ENCODE data around the gene BMP6.
"Not testable (repeated sequence)": the region's sequence is repeated elsewhere in the genome, so short reads cannot be mapped to it uniquely, and the experiment has no call there.

BMP6 gene

GRCh38 chr6:7891078-7891872 is 165.4 kb downstream of the BMP6 start:
- no peak for DNase-seq

- not testable (repeated sequence) for DNase-seq
Measured at GRCh38 chr6:7892367-7892766, 166.5 kb downstream of the BMP6 start.

GRCh38 chr6:7893342-7893741 is 167.4 kb downstream of the BMP6 start:
- DNase-seq: no peak

GRCh38 chr6:7894262-7895124 is 168.6 kb downstream of the BMP6 start:
- no peak for DNase-seq

- DNase-seq: no peak
Measured at GRCh38 chr6:7895125-7895423, 169.2 kb downstream of the BMP6 start.

GRCh38 chr6:7896465-7896987 is 170.6 kb downstream of the BMP6 start:
- DNase-seq: no peak

- no peak for DNase-seq
Measured at GRCh38 chr6:7897461-7898192, 171.7 kb downstream of the BMP6 start.

- DNase-seq: not testable (repeated sequence)
Measured at GRCh38 chr6:7898193-7898586, 172.3 kb downstream of the BMP6 start.

- DNase-seq: no peak
Measured at GRCh38 chr6:7899101-7899888, 173.4 kb downstream of the BMP6 start.

- no peak for DNase-seq
Measured at GRCh38 chr6:7899889-7900213, 174.0 kb downstream of the BMP6 start.

- DNase-seq: no peak
Measured at GRCh38 chr6:7900621-7901020, 174.7 kb downstream of the BMP6 start.

GRCh38 chr6:7901056-7901455 is 175.2 kb downstream of the BMP6 start:
- DNase-seq: no peak

GRCh38 chr6:7901780-7902179 is 175.9 kb downstream of the BMP6 start:
- DNase-seq: no peak

GRCh38 chr6:7902221-7902620 is 176.3 kb downstream of the BMP6 start:
- no peak for DNase-seq

GRCh38 chr6:7902867-7903266 is 177.0 kb downstream of the BMP6 start:
- no peak for DNase-seq

GRCh38 chr6:7903673-7904072 is 177.8 kb downstream of the BMP6 start:
- no peak for DNase-seq

- no peak for DNase-seq
Measured at GRCh38 chr6:7904654-7905319, 178.9 kb downstream of the BMP6 start.

GRCh38 chr6:7905416-7905815 is 179.5 kb downstream of the BMP6 start:
- no peak for DNase-seq

GRCh38 chr6:7906741-7907140 is 180.8 kb downstream of the BMP6 start:
- no peak for DNase-seq

- no peak for DNase-seq
Measured at GRCh38 chr6:7907159-7907558, 181.3 kb downstream of the BMP6 start.

GRCh38 chr6:7909323-7910276 is 183.7 kb downstream of the BMP6 start:
- no peak for DNase-seq
